Measurements from ENCODE around the gene PCDHA2.

PCDHA2 gene

DNA sequence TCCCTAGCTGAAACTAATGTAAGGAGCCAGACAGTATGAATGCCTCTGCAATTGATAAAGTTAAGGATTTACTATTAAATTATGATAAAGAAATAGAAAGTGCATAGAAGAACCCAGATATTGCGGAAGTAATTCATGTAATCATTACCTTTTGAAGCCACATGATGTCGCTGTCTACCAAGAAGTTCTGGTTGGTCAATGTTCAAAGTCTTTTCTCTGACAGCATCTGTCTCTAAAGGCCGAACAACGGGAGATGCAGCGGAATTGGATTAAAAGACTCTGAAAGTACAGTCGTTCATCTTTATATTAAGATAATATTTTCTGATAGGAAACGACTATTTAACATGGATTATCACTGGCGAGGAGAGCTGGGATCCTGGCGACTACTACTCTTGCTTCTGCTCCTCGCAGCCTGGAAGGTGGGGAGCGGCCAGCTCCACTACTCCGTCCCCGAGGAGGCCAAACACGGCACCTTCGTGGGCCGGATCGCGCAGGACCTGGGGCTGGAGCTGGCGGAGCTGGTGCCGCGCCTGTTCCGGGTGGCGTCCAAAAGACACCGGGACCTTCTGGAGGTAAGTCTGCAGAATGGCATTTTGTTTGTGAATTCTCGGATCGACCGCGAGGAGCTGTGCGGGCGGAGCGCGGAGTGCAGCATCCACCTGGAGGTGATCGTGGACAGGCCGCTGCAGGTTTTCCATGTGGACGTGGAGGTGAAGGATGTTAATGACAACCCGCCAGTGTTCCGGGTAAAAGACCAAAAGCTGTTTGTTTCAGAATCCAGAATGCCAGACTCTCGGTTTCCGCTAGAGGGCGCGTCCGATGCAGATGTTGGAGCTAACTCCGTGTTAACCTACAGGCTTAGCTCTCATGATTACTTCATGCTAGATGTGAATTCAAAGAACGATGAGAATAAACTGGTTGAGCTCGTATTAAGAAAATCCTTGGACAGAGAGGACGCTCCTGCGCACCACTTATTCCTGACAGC is 46.6 kb downstream of the PCDHA2 start, which contains the start of gene PCDHA8:
Gene PCDHA8, plus strand, starts transcription at position 210 of the 985 bp plus-strand sequence. Its CDS starts 135 bp downstream, at position 345.
- Histone ChIP-seq H3K27ac (no peak within 1 kb of the TSS), H3K4me3 (no peak within 1 kb of the TSS)
- TF ChIP-seq, protein P1, sequence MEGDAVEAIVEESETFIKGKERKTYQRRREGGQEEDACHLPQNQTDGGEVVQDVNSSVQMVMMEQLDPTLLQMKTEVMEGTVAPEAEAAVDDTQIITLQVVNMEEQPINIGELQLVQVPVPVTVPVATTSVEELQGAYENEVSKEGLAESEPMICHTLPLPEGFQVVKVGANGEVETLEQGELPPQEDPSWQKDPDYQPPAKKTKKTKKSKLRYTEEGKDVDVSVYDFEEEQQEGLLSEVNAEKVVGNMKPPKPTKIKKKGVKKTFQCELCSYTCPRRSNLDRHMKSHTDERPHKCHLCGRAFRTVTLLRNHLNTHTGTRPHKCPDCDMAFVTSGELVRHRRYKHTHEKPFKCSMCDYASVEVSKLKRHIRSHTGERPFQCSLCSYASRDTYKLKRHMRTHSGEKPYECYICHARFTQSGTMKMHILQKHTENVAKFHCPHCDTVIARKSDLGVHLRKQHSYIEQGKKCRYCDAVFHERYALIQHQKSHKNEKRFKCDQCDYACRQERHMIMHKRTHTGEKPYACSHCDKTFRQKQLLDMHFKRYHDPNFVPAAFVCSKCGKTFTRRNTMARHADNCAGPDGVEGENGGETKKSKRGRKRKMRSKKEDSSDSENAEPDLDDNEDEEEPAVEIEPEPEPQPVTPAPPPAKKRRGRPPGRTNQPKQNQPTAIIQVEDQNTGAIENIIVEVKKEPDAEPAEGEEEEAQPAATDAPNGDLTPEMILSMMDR (IDR thresholded peaks at IDR 0.05), result no peak
- DNase-seq (ENCODE audit: low spot score), result no peak

DNA sequence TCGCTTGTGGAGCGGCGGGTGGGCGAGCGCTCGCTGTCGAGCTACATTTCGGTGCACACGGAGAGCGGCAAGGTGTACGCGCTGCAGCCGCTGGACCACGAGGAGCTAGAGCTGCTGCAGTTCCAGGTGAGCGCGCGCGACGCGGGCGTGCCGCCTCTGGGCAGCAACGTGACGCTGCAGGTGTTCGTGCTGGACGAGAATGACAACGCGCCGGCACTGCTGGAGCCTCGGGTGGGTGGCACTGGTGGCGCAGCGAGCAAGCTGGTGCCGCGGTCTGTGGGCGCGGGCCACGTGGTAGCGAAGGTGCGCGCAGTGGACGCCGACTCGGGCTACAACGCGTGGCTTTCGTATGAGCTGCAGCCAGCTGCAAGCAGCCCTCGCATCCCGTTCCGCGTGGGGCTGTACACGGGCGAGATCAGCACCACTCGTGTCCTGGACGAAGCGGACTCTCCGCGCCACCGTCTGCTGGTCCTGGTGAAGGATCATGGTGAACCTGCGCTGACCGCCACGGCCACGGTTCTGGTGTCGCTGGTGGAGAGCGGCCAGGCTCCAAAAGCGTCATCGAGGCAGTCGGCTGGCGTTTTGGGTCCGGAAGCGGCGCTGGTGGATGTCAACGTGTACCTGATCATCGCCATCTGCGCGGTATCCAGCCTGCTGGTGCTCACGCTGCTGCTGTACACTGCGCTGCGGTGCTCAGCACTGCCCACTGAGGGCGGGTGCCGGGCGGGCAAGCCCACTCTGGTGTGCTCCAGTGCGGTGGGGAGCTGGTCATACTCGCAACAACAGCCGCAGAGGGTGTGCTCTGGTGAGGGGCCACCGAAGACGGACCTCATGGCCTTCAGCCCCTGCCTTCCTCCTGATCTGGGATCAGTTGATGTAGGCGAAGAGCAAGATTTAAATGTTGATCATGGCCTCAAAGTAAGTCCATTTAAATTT is 48.4 kb downstream of the PCDHA2 start:
- TF ChIP-seq, protein P1 (IDR thresholded peaks at IDR 0.05), result no peak
- DNase-seq (ENCODE audit: low spot score), result no peak
- Histone ChIP-seq H3K27ac (no peak overlapping the region), H3K4me3 (no peak overlapping the region)

Data from coronary artery (tissue), 2 donors.